HepG2 (cell line): ENCODE data around the gene LCAT. TPM values are rescaled to one million over a fixed set of nuclear protein-coding genes. Genes with fewer than 3 reads are reported as not detected.

Experiments used
- ARHGAP35 ChIP-seq: sonication (generic); formaldehyde crosslinking; IDR thresholded peaks from 2 replicates; pipeline ENCODE4 v1.9.0; 2022; ENCODE audit warnings: mild to moderate bottlenecking, inconsistent platforms, moderate library complexity, missing genetic modification reagents, borderline replicate concordance
- HNRNPH1 ChIP-seq: fragments of 200-400 bp; formaldehyde crosslinking; optimal IDR thresholded peaks from 2 replicates; pipeline ENCODE3; 2017; ENCODE audit warnings: mild to moderate bottlenecking, low read depth, low read length
- KDM1A ChIP-seq: IDR thresholded peaks from 2 replicates; pipeline ENCODE4 v1.6.1; 2016; ENCODE audit warnings: missing compliant biosample characterization
- NKX3-1 ChIP-seq: sonication (generic); formaldehyde crosslinking; IDR thresholded peaks from 2 replicates; pipeline ENCODE4 v1.5.0; 2020; ENCODE audit warnings: missing genetic modification reagents
- POGZ ChIP-seq: sonication (generic); formaldehyde crosslinking; IDR thresholded peaks from 2 replicates; pipeline ENCODE4 v1.4.0; 2020; ENCODE audit warnings: mild to moderate bottlenecking, missing genetic modification reagents
- POLR2A ChIP-seq, 2 experiments: IDR thresholded peaks; 2 replicates each; pipeline ENCODE4 v1.6.1; 2011; ENCODE audit warnings: low read depth in 2 of 2, low read length in 2 of 2, mild to moderate bottlenecking in 1 of 2, moderate library complexity in 1 of 2; ENCODE audit not compliant: insufficient read depth in 1 of 2
- RELA ChIP-seq: sonication (generic); formaldehyde crosslinking; IDR thresholded peaks from 2 replicates; pipeline ENCODE4 v1.4.0; 2020; ENCODE audit warnings: missing genetic modification reagents
- SMARCC2 ChIP-seq: fragments of 450-650 bp; IDR thresholded peaks from 2 replicates; pipeline ENCODE4 v1.6.1; 2017; ENCODE audit warnings: antibody characterized with exemption, mild to moderate bottlenecking
- SP140L ChIP-seq: sonication (generic); formaldehyde crosslinking; IDR thresholded peaks from 2 replicates; pipeline ENCODE4 v1.4.0; 2020; ENCODE audit warnings: missing genetic modification reagents, borderline replicate concordance
- SP5 ChIP-seq: IDR thresholded peaks from 2 replicates; pipeline ENCODE4 v1.6.1; 2016; ENCODE audit warnings: low read depth, borderline replicate concordance
- TAF15 ChIP-seq: fragments of 200-400 bp; formaldehyde crosslinking; IDR thresholded peaks from one replicate; pipeline ENCODE4 v1.6.1; 2018; ENCODE audit warnings: mild to moderate bottlenecking, low read depth, low read length; ENCODE audit not compliant: poor library complexity, severe bottlenecking
- YEATS2 ChIP-seq: sonication (generic); formaldehyde crosslinking; IDR thresholded peaks from 2 replicates; pipeline ENCODE4 v1.4.0; 2020; ENCODE audit warnings: missing genetic modification reagents, borderline replicate concordance
- ZNF225 ChIP-seq: sonication (generic); formaldehyde crosslinking; IDR thresholded peaks from 2 replicates; pipeline ENCODE4 v1.4.0; 2020; ENCODE audit warnings: mild to moderate bottlenecking, missing genetic modification reagents
- ZNF318 ChIP-seq: sonication (generic); formaldehyde crosslinking; IDR thresholded peaks from 2 replicates; pipeline ENCODE4 v1.4.0; 2020; ENCODE audit warnings: mild to moderate bottlenecking, missing genetic modification reagents
- ZNF713 ChIP-seq: sonication (generic); formaldehyde crosslinking; IDR thresholded peaks from 2 replicates; pipeline ENCODE4 v1.4.0; 2020; ENCODE audit warnings: mild to moderate bottlenecking, missing genetic modification reagents
- ZNF841 ChIP-seq: sonication (generic); formaldehyde crosslinking; IDR thresholded peaks from 2 replicates; pipeline ENCODE4 v1.8.1; 2023; ENCODE audit warnings: missing genetic modification reagents, borderline replicate concordance
- ZSCAN9 ChIP-seq: IDR thresholded peaks from 2 replicates; pipeline ENCODE4 v1.6.1; 2016; ENCODE audit warnings: borderline replicate concordance
- polyA plus RNA-seq, 8 experiments: library from polyadenylated mRNA; depleted of rRNA in 3 of 8; stranded (reverse) in 7 of 8; unstranded in 1 of 8; fragments of >200 nt; fragmentation: Illumina TruSeq in 4 of 8; extraction: Trizol in 4 of 8; gene quantifications; 2 replicates each; pipeline versions ENCODE4 v1.2.1 to v1.2.3, GENCODE V29; 2011 to 2016; ENCODE audit warnings: low read depth in 4 of 8, missing spikeins in 1 of 8, mixed read lengths in 1 of 8; ENCODE audit not compliant: insufficient read depth in 1 of 8
- total RNA-seq, 5 experiments: library from RNA; depleted of rRNA; stranded (reverse); fragments of >200 nt; fragmentation: Illumina TruSeq; extraction: Trizol; gene quantifications; 2 replicates each; pipeline ENCODE4 v1.2.3, GENCODE V29; 2016; ENCODE audit warnings: low read depth in 1 of 5
- TF ChIP-seq, protein P1 (sequence below): sonication (generic); formaldehyde crosslinking; IDR thresholded peaks from 2 replicates; pipeline ENCODE4 v1.4.0; 2020; ENCODE audit warnings: mild to moderate bottlenecking, missing genetic modification reagents

Gene LCAT
- total and polyA plus RNA-seq, 2 of the 13 experiments (the other 11 are each of a cell fraction or from before 2014, with no cell fraction given): 36.1 to 38.9 TPM

- TF ChIP-seq ZNF318 (CRISPR knock-in tag) (no peak; the same call in 1 of the 2 replicates), HNRNPH1 (peak; percentile 48), SP140L (CRISPR knock-in tag) (no peak; the same call in 1 of the 2 replicates), NKX3-1 (CRISPR knock-in tag) (no peak), YEATS2 (CRISPR knock-in tag) (no peak), POGZ (CRISPR knock-in tag) (no peak), ZNF225 (no peak), ZSCAN9 (CRISPR knock-in tag) (no peak), TAF15 (no peak), ZNF841 (CRISPR knock-in tag) (no peak), POLR2A (IDR thresholded peaks at IDR 0.05; ENCODE audit: insufficient read depth in 1 of 2, low read depth in 2 of 2, low read length in 2 of 2) (peak in 1 of 2 experiments; percentile 54; a peak in 2 of 4 replicates), SMARCC2 (no peak), KDM1A (CRISPR knock-in tag) (0 out of 2 replicates have a peak, but pooled peaks have one; percentile 13), SP5 (CRISPR knock-in tag) (no peak), ZNF713 (CRISPR knock-in tag) (0 out of 2 replicates have a peak, but pooled peaks have one; percentile 23), RELA (CRISPR knock-in tag) (no peak), ARHGAP35 (CRISPR knock-in tag) (0 out of 2 replicates have a peak, but pooled peaks have one; percentile 18)
- TF ChIP-seq, protein P1, sequence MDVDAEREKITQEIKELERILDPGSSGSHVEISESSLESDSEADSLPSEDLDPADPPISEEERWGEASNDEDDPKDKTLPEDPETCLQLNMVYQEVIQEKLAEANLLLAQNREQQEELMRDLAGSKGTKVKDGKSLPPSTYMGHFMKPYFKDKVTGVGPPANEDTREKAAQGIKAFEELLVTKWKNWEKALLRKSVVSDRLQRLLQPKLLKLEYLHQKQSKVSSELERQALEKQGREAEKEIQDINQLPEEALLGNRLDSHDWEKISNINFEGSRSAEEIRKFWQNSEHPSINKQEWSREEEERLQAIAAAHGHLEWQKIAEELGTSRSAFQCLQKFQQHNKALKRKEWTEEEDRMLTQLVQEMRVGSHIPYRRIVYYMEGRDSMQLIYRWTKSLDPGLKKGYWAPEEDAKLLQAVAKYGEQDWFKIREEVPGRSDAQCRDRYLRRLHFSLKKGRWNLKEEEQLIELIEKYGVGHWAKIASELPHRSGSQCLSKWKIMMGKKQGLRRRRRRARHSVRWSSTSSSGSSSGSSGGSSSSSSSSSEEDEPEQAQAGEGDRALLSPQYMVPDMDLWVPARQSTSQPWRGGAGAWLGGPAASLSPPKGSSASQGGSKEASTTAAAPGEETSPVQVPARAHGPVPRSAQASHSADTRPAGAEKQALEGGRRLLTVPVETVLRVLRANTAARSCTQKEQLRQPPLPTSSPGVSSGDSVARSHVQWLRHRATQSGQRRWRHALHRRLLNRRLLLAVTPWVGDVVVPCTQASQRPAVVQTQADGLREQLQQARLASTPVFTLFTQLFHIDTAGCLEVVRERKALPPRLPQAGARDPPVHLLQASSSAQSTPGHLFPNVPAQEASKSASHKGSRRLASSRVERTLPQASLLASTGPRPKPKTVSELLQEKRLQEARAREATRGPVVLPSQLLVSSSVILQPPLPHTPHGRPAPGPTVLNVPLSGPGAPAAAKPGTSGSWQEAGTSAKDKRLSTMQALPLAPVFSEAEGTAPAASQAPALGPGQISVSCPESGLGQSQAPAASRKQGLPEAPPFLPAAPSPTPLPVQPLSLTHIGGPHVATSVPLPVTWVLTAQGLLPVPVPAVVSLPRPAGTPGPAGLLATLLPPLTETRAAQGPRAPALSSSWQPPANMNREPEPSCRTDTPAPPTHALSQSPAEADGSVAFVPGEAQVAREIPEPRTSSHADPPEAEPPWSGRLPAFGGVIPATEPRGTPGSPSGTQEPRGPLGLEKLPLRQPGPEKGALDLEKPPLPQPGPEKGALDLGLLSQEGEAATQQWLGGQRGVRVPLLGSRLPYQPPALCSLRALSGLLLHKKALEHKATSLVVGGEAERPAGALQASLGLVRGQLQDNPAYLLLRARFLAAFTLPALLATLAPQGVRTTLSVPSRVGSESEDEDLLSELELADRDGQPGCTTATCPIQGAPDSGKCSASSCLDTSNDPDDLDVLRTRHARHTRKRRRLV (CRISPR knock-in tag): no peak
Measured at GRCh38 chr16:67942510-67943255, 1.2 kb downstream of the LCAT start (continued).
